CD14-positive monocyte (primary cell): ENCODE results near the gene CCL4. TPM values are rescaled to one million over a fixed set of nuclear protein-coding genes. Genes with fewer than 3 reads are reported as not detected.
"Not testable (repeated sequence)": the region's sequence is repeated elsewhere in the genome, so short reads cannot be mapped to it uniquely, and the experiment has no call there.

Experiments used
- DNase-seq, 3 donors: peaks; one replicate each; pipeline ENCODE4 v3.0.0-alpha.2; 2011 to 2022
- H2AFZ ChIP-seq: 2 replicates; pipeline ENCODE4 v1.6.0; 2012; ENCODE audit warnings: mild to moderate bottlenecking, low read depth, low read length, inconsistent platforms; ENCODE audit not compliant: insufficient read depth, poor library complexity, severe bottlenecking
- H3K27ac ChIP-seq, 2 donors: 1 replicate in 1 of 2; 2 replicates in 1 of 2; pipeline ENCODE4 v1.5.1; 2012 to 2013; ENCODE audit warnings: low read length in 2 of 2, control low read depth in 1 of 2, inconsistent platforms in 1 of 2, low read depth in 1 of 2, mild to moderate bottlenecking in 1 of 2
- H3K27me3 ChIP-seq, 2 donors: one replicate each; pipeline versions ENCODE4 v1.6.0 to v1.6.1; 2011 to 2013; ENCODE audit warnings: low read length in 2 of 2; ENCODE audit not compliant: control insufficient read depth in 2 of 2, insufficient read depth in 2 of 2
- H3K36me3 ChIP-seq, 2 donors: replicated peaks in 1 of 2; 1 replicate in 1 of 2; 2 replicates in 1 of 2; pipeline versions ENCODE4 v1.5.1 to v1.6.1; 2012 to 2013; ENCODE audit warnings: low read length in 2 of 2, control low read depth in 1 of 2, inconsistent platforms in 1 of 2, mild to moderate bottlenecking in 1 of 2; ENCODE audit not compliant: insufficient read depth in 2 of 2, control insufficient read depth in 1 of 2
- H3K4me1 ChIP-seq, 2 donors: 1 replicate in 1 of 2; 2 replicates in 1 of 2; pipeline versions ENCODE4 v1.5.1 to v1.6.1; 2012 to 2013; ENCODE audit warnings: low read length in 2 of 2, control low read depth in 1 of 2, inconsistent platforms in 1 of 2, mild to moderate bottlenecking in 1 of 2, moderate library complexity in 1 of 2; ENCODE audit not compliant: insufficient read depth in 2 of 2, control insufficient read depth in 1 of 2
- H3K4me2 ChIP-seq: replicated peaks from 2 replicates; pipeline ENCODE3; 2012; ENCODE audit warnings: low read length, moderate library complexity, mild to moderate bottlenecking; ENCODE audit not compliant: poor library complexity, severe bottlenecking; ENCODE audit errors: extremely low read depth
- H3K4me3 ChIP-seq, 3 experiments: fragments of 200-600 bp in 1 of 3; sonication (generic) in 1 of 3; replicated peaks in 1 of 3; 1 replicate in 2 of 3; 2 replicates in 1 of 3; pipeline ENCODE4 v1.5.1; 2011 to 2013; ENCODE audit warnings: low read length in 3 of 3, mild to moderate bottlenecking in 3 of 3, control low read depth in 2 of 3, low read depth in 2 of 3, inconsistent platforms in 1 of 3, moderate library complexity in 1 of 3
- H3K79me2 ChIP-seq: 2 replicates; pipeline ENCODE4 v1.6.0; 2012; ENCODE audit warnings: mild to moderate bottlenecking, control low read depth, inconsistent platforms, low read length, moderate library complexity; ENCODE audit not compliant: insufficient read depth
- H3K9ac ChIP-seq: 2 replicates; pipeline ENCODE4 v1.6.0; 2017; ENCODE audit warnings: low read length, mild to moderate bottlenecking; ENCODE audit not compliant: insufficient read depth, poor library complexity, severe bottlenecking
- H3K9me3 ChIP-seq, 2 donors: replicated peaks in 1 of 2; 1 replicate in 1 of 2; 2 replicates in 1 of 2; pipeline versions ENCODE4 v1.5.1 to v1.6.1; 2012 to 2013; ENCODE audit warnings: low read length in 2 of 2, control low read depth in 1 of 2; ENCODE audit not compliant: control insufficient read depth in 1 of 2, insufficient read depth in 1 of 2
- H4K20me1 ChIP-seq: 2 replicates; pipeline ENCODE4 v1.6.0; 2012; ENCODE audit warnings: mild to moderate bottlenecking, low read length, control low read depth, moderate library complexity; ENCODE audit not compliant: insufficient read depth
- H3K27ac Mint-ChIP-seq, 7 donors: one replicate each; pipeline ENCODE4 v1.8.0; 2020; ENCODE audit warnings: mild to moderate bottlenecking in 7 of 7, mixed read lengths in 7 of 7, moderate library complexity in 6 of 7, inconsistent platforms in 2 of 7
- H3K27me3 Mint-ChIP-seq, 3 donors: one replicate each; pipeline ENCODE4 v1.8.0; 2021 to 2022; ENCODE audit warnings: low read depth in 3 of 3, mild to moderate bottlenecking in 3 of 3, mixed read lengths in 3 of 3, moderate library complexity in 3 of 3, inconsistent platforms in 1 of 3
- H3K36me3 Mint-ChIP-seq, 2 donors: one replicate each; pipeline ENCODE4 v1.8.0; 2020; ENCODE audit warnings: mixed read lengths in 2 of 2, inconsistent platforms in 1 of 2, mild to moderate bottlenecking in 1 of 2
- H3K4me1 Mint-ChIP-seq: one replicate; pipeline ENCODE4 v1.8.0; 2020; ENCODE audit warnings: mild to moderate bottlenecking, mixed read lengths
- H3K4me3 Mint-ChIP-seq, 2 donors: one replicate each; pipeline ENCODE4 v1.8.0; 2020; ENCODE audit warnings: mild to moderate bottlenecking in 2 of 2, mixed read lengths in 2 of 2, moderate library complexity in 1 of 2
- H3K9me3 Mint-ChIP-seq, 7 donors: one replicate each; pipeline ENCODE4 v1.8.0; 2020 to 2022; ENCODE audit warnings: mixed read lengths in 7 of 7, mild to moderate bottlenecking in 6 of 7, moderate library complexity in 6 of 7, inconsistent platforms in 2 of 7
- WGBS: methylation state at CpG from one replicate; pipeline ENCODE4 v1.1.5; 2013; ENCODE audit warnings: missing lambda C conversion rate; ENCODE audit not compliant: insufficient coverage; 5-methylcytosine and 5-hydroxymethylcytosine counted together
- intact Hi-C, 2 donors: fragments of 100-400 bp; cut with micrococcal nuclease; formaldehyde crosslinking; loops; one replicate each; pipeline versions ENCODE4 v1.15.0 to v1.15.1; 2023
- polyA plus RNA-seq, 3 donors: library from polyadenylated mRNA; depleted of rRNA in 1 of 3; unstranded in 2 of 3; stranded (reverse) in 1 of 3; fragments of 300-500 nt in 2 of 3; fragments of >200 nt in 1 of 3; fragmentation: Illumina TruSeq in 2 of 3; gene quantifications; 1 replicate in 2 of 3; 2 replicates in 1 of 3; pipeline ENCODE4 v1.2.3, GENCODE V29; 2012 to 2021

The CCL4 gene
- polyA plus RNA-seq, 3 donors: 11.8 to 41.7 (median 40.6) TPM

GRCh38 chr17:36114971-36115648, 11.5 kb downstream of the CCL4 start:
- H3K4me3 ChIP-seq, intact Hi-C loops, H3K27me3 ChIP-seq, H3K27me3 Mint-ChIP-seq, H2AFZ ChIP-seq, H3K9ac ChIP-seq, H3K27ac Mint-ChIP-seq, H4K20me1 ChIP-seq, H3K79me2 ChIP-seq, H3K36me3 Mint-ChIP-seq, H3K9me3 ChIP-seq, H3K36me3 ChIP-seq, H3K4me2 ChIP-seq, H3K4me1 Mint-ChIP-seq, H3K27ac ChIP-seq, H3K4me3 Mint-ChIP-seq, DNase-seq, H3K4me1 ChIP-seq: not testable (repeated sequence)
- peaks cover 5 to 13% (median 10%) of the 10 kb centered on the region in 7 donors for H3K9me3 Mint-ChIP-seq
- 90% methylated on average over 2 of the region's 5 CpGs for WGBS

GRCh38 chr17:36115649-36115977, 12.0 kb downstream of the CCL4 start:
- H2AFZ ChIP-seq, H3K9ac ChIP-seq, H3K4me3 Mint-ChIP-seq, H3K27me3 ChIP-seq, H3K36me3 Mint-ChIP-seq, H3K27ac ChIP-seq, H4K20me1 ChIP-seq, H3K4me1 Mint-ChIP-seq, H3K27ac Mint-ChIP-seq, H3K4me2 ChIP-seq, H3K36me3 ChIP-seq, H3K27me3 Mint-ChIP-seq, H3K4me1 ChIP-seq, intact Hi-C loops, H3K9me3 ChIP-seq, H3K4me3 ChIP-seq, H3K79me2 ChIP-seq, DNase-seq: not testable (repeated sequence)
- peaks cover 5 to 13% (median 10%) of the 10 kb centered on the region in 7 donors for H3K9me3 Mint-ChIP-seq
